HUES48 (cell line): Measurements from ENCODE around the gene ATF6.

Source experiments
- H3K27ac ChIP-seq: one replicate; pipeline ENCODE4 v1.7.0; 2013; ENCODE audit warnings: low read depth, low read length, inconsistent platforms
- H3K27me3 ChIP-seq: 2 replicates; pipeline ENCODE4 v1.6.1; 2013; ENCODE audit warnings: mild to moderate bottlenecking, low read length; ENCODE audit not compliant: control insufficient read depth, insufficient read depth
- H3K36me3 ChIP-seq: 2 replicates; pipeline ENCODE4 v1.6.1; 2013; ENCODE audit warnings: low read length; ENCODE audit not compliant: control insufficient read depth, insufficient read depth
- H3K4me1 ChIP-seq: 2 replicates; pipeline ENCODE4 v1.6.1; 2013; ENCODE audit warnings: mild to moderate bottlenecking, low read length; ENCODE audit not compliant: control insufficient read depth, insufficient read depth
- H3K4me3 ChIP-seq: 2 replicates; pipeline ENCODE4 v1.5.1; 2013; ENCODE audit warnings: mild to moderate bottlenecking, low read depth, low read length
- H3K9ac ChIP-seq: 2 replicates; pipeline ENCODE4 v1.6.1; 2013; ENCODE audit warnings: mild to moderate bottlenecking, low read depth, low read length, moderate library complexity
- H3K9me3 ChIP-seq: 2 replicates; pipeline ENCODE4 v1.6.1; 2013; ENCODE audit warnings: low read length; ENCODE audit not compliant: control insufficient read depth, insufficient read depth

Gene ATF6

GRCh38 chr1:161868832-161869231, 102.7 kb downstream of the ATF6 start:
- Histone ChIP-seq H3K36me3 (no peaks in the 10 kb centered on the region), H3K27ac (no peak overlapping the region), H3K27me3 (no peaks in the 10 kb centered on the region), H3K9ac (no peak overlapping the region), H3K4me3 (no peak overlapping the region), H3K4me1 (no peaks in the 10 kb centered on the region), H3K9me3 (no peaks in the 10 kb centered on the region)

GRCh38 chr1:161869291-161869690, 103.2 kb downstream of the ATF6 start:
- Histone ChIP-seq H3K27me3 (no peaks in the 10 kb centered on the region), H3K27ac (no peak overlapping the region), H3K9ac (no peak overlapping the region), H3K4me1 (no peaks in the 10 kb centered on the region), H3K9me3 (no peaks in the 10 kb centered on the region), H3K36me3 (no peaks in the 10 kb centered on the region), H3K4me3 (no peak overlapping the region)

GRCh38 chr1:161872506-161872905, 106.4 kb downstream of the ATF6 start:
- no peaks in the 10 kb centered on the region for H3K9me3 ChIP-seq
- H3K27ac ChIP-seq: no peak overlapping the region
- no peaks in the 10 kb centered on the region for H3K4me1 ChIP-seq

GRCh38 chr1:161879261-161879660, 113.1 kb downstream of the ATF6 start:
- no peak overlapping the region for H3K9ac ChIP-seq
- H3K27ac ChIP-seq: no peak overlapping the region
- H3K27me3 ChIP-seq: no peaks in the 10 kb centered on the region
- H3K4me1 ChIP-seq: no peaks in the 10 kb centered on the region
- no peaks in the 10 kb centered on the region for H3K36me3 ChIP-seq
- H3K9me3 ChIP-seq: no peaks in the 10 kb centered on the region
- no peak overlapping the region for H3K4me3 ChIP-seq

More at GRCh38 chr1:161872506-161872905, 106.4 kb downstream of the ATF6 start:
- Histone ChIP-seq H3K27me3 (no peaks in the 10 kb centered on the region), H3K9ac (no peak overlapping the region), H3K36me3 (no peaks in the 10 kb centered on the region), H3K4me3 (no peak overlapping the region)

- Histone ChIP-seq H3K4me3 (no peak overlapping the region), H3K9me3 (no peaks in the 10 kb centered on the region), H3K4me1 (no peaks in the 10 kb centered on the region), H3K27me3 (no peaks in the 10 kb centered on the region), H3K27ac (no peak overlapping the region), H3K36me3 (no peaks in the 10 kb centered on the region), H3K9ac (no peak overlapping the region)
Observed at GRCh38 chr1:161884475-161884874, 118.4 kb downstream of the ATF6 start.

- Histone ChIP-seq H3K27ac (no peak overlapping the region), H3K36me3 (no peaks in the 10 kb centered on the region), H3K27me3 (no peaks in the 10 kb centered on the region), H3K4me3 (no peak overlapping the region), H3K9me3 (no peaks in the 10 kb centered on the region), H3K4me1 (no peaks in the 10 kb centered on the region), H3K9ac (no peak overlapping the region)
Observed at GRCh38 chr1:161885003-161885402, 118.9 kb downstream of the ATF6 start.

GRCh38 chr1:161885759-161886158, 119.6 kb downstream of the ATF6 start:
- no peaks in the 10 kb centered on the region for H3K36me3 ChIP-seq
- no peak overlapping the region for H3K27ac ChIP-seq
- H3K9ac ChIP-seq: no peak overlapping the region
- H3K4me3 ChIP-seq: no peak overlapping the region
- no peaks in the 10 kb centered on the region for H3K4me1 ChIP-seq
- no peaks in the 10 kb centered on the region for H3K9me3 ChIP-seq
- no peaks in the 10 kb centered on the region for H3K27me3 ChIP-seq

GRCh38 chr1:161886589-161886988, 120.5 kb downstream of the ATF6 start:
- no peak overlapping the region for H3K27ac ChIP-seq
- H3K27me3 ChIP-seq: no peaks in the 10 kb centered on the region
- H3K9ac ChIP-seq: no peak overlapping the region
- no peaks in the 10 kb centered on the region for H3K9me3 ChIP-seq
- H3K4me1 ChIP-seq: no peaks in the 10 kb centered on the region
- no peak overlapping the region for H3K4me3 ChIP-seq
- H3K36me3 ChIP-seq: no peaks in the 10 kb centered on the region

- H3K9ac ChIP-seq: no peak overlapping the region
- H3K27me3 ChIP-seq: no peaks in the 10 kb centered on the region
- H3K36me3 ChIP-seq: no peaks in the 10 kb centered on the region
- H3K9me3 ChIP-seq: no peaks in the 10 kb centered on the region
- H3K4me3 ChIP-seq: no peak overlapping the region
- H3K27ac ChIP-seq: no peak overlapping the region
- H3K4me1 ChIP-seq: no peaks in the 10 kb centered on the region
Observed at GRCh38 chr1:161887730-161888287, 121.7 kb downstream of the ATF6 start.

- no peak overlapping the region for H3K9ac ChIP-seq
- no peaks in the 10 kb centered on the region for H3K4me1 ChIP-seq
- no peaks in the 10 kb centered on the region for H3K36me3 ChIP-seq
- H3K4me3 ChIP-seq: no peak overlapping the region
- H3K27me3 ChIP-seq: no peaks in the 10 kb centered on the region
- no peaks in the 10 kb centered on the region for H3K9me3 ChIP-seq
- no peak overlapping the region for H3K27ac ChIP-seq
Observed at GRCh38 chr1:161890574-161890973, 124.5 kb downstream of the ATF6 start.

GRCh38 chr1:161899091-161899490, 133.0 kb downstream of the ATF6 start:
- Histone ChIP-seq H3K27ac (no peak overlapping the region), H3K4me1 (peaks cover 4% of the 10 kb centered on the region; the same call in 1 of the 2 replicates), H3K27me3 (no peaks in the 10 kb centered on the region), H3K9ac (no peak overlapping the region), H3K36me3 (no peaks in the 10 kb centered on the region), H3K4me3 (no peak overlapping the region), H3K9me3 (no peaks in the 10 kb centered on the region)

GRCh38 chr1:161900160-161900559, 134.0 kb downstream of the ATF6 start:
- Histone ChIP-seq H3K4me3 (no peak overlapping the region), H3K27ac (no peak overlapping the region), H3K36me3 (no peaks in the 10 kb centered on the region), H3K9me3 (no peaks in the 10 kb centered on the region), H3K27me3 (no peaks in the 10 kb centered on the region), H3K4me1 (peaks cover 4% of the 10 kb centered on the region; the same call in 1 of the 2 replicates), H3K9ac (no peak overlapping the region)
